Neural progenitor cell (in vitro differentiated cells): ENCODE results near the gene HYAL3.

ENCODE experiments used
- EZH2 ChIP-seq: fragments of 200-600 bp; sonication (generic); IDR thresholded peaks from 2 replicates; pipeline ENCODE4 v1.6.1; 2017; ENCODE audit warnings: antibody characterized with exemption, mild to moderate bottlenecking, moderate library complexity
- EZH2phosphoT487 ChIP-seq: fragments of 200-600 bp; sonication (generic); IDR thresholded peaks from 2 replicates; pipeline ENCODE4 v1.6.1; 2017; ENCODE audit warnings: antibody characterized with exemption
- TF ChIP-seq, protein P1 (sequence below): fragments of 200-600 bp; sonication (generic); IDR thresholded peaks from 2 replicates; pipeline ENCODE4 v1.5.1; 2017; ENCODE audit warnings: antibody characterized with exemption, mild to moderate bottlenecking

DNA sequence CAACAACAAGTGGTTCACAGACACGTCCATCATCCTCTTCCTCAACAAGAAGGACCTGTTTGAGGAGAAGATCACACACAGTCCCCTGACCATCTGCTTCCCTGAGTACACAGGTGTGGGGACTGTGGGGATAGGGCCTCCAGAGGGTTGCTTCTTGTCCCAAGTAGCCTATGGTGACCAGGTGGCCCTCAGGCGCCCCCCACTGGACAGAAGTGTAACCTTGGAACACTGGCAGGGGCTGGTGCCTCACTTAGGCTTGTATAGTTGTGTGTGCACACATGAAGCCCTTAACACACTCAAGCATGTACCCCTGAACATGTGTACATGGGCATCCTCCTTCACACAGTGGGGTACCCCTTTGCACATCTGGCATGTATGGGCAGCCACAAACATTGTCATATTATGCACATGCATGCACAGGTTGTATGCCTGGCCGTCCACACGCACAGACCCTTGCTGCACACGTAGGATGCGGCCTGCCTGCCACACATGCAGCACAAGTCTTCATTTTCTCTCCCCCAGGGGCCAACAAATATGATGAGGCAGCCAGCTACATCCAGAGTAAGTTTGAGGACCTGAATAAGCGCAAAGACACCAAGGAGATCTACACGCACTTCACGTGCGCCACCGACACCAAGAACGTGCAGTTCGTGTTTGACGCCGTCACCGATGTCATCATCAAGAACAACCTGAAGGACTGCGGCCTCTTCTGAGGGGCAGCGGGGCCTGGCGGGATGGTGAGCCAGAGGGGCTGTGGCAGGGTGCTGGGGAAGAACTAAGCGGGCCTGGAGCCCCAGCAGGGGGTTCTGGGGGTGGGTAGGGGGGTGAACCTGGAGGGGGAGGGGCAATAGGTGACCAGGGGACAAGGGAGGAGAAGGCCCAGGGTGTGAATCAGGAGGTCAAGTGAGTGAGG, 42.0 kb downstream of the HYAL3 start:
- no peak for TF ChIP-seq EZH2
- TF ChIP-seq, protein P1, sequence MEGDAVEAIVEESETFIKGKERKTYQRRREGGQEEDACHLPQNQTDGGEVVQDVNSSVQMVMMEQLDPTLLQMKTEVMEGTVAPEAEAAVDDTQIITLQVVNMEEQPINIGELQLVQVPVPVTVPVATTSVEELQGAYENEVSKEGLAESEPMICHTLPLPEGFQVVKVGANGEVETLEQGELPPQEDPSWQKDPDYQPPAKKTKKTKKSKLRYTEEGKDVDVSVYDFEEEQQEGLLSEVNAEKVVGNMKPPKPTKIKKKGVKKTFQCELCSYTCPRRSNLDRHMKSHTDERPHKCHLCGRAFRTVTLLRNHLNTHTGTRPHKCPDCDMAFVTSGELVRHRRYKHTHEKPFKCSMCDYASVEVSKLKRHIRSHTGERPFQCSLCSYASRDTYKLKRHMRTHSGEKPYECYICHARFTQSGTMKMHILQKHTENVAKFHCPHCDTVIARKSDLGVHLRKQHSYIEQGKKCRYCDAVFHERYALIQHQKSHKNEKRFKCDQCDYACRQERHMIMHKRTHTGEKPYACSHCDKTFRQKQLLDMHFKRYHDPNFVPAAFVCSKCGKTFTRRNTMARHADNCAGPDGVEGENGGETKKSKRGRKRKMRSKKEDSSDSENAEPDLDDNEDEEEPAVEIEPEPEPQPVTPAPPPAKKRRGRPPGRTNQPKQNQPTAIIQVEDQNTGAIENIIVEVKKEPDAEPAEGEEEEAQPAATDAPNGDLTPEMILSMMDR, result peak; percentile 72
- no peak for TF ChIP-seq EZH2phosphoT487
